ENCODE data around the gene SLC23A2.

- TF ChIP-seq ZFP3 (CRISPR knock-in tag; IDR thresholded peaks at IDR 0.05) (no peak), ZNF8 (CRISPR knock-in tag; IDR thresholded peaks at IDR 0.05) (no peak), ZNF565 (CRISPR knock-in tag; conservative IDR thresholded peaks at IDR 0.05; ENCODE audit: low read depth) (no peak), ARNTL (CRISPR knock-in tag; IDR thresholded peaks at IDR 0.05; ENCODE audit: borderline replicate concordance, low read depth) (no peak), TSHZ2 (CRISPR knock-in tag; IDR thresholded peaks at IDR 0.05) (no peak), ZC3H10 (CRISPR knock-in tag; IDR thresholded peaks at IDR 0.05) (no peak), BACH2 (CRISPR knock-in tag; IDR thresholded peaks at IDR 0.05; ENCODE audit: borderline replicate concordance) (no peak)
Measured at GRCh38 chr20:4894981-4895381, 106.3 kb downstream of the SLC23A2 start.

Measured in SK-N-SH treated with all-trans-retinoic acid at 6 μM for 48 hours (cell line).